Measurements from ENCODE around the gene PIN1. TPM values are rescaled to one million over a fixed set of nuclear protein-coding genes. Genes with fewer than 3 reads are reported as not detected.

PIN1 gene
- total and polyA plus RNA-seq, 2 of the 8 experiments (the other 6 are each of a cell fraction or from before 2014, with no cell fraction given) = 78.3 to 90.8 TPM

DNA sequence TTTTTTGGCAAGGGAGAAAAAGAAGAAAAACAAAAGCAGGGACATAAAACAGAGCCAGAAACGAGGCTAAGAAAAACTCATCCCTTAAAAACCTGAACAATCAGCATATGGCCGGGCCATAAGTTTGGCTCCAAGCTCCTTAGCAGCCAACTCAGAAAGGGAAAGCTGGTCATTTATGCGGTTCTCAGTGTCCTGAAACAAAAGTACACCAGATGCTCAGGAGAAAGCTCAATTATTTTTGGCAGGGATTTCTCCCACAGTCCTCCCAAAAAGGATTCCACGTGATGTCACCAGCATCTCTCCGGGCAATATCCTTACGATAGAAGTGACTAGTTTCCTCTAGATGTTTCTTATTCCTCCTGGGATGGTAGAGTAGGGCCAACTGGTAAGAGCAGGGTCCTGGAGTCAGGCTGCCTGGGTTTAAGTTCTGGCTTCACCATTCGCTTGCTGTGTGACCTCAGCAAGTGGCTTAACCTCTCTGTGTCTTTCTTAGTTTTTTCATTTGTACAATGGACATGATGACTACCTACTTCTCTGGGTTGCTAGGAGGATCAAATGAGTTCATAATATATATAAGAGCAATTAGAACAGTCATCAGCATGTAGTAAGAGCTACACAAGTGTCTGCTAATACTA is 34.0 kb downstream of the PIN1 start:
- 87% methylated on average over 7 of the region's 7 CpGs; no CpG with 5 or more reads in 1 of the 2 experiments for WGBS, 2 experiments (ENCODE audit: extremely low coverage in 1 of 2, insufficient coverage in 1 of 2, insufficient read length in 1 of 2, insufficient replicate concordance in 2 of 2, low coverage in 1 of 2, low lambda C conversion rate in 2 of 2, missing lambda C conversion rate in 1 of 2)
- no peak overlapping the region for H2BK120ac ChIP-seq (replicated peaks; ENCODE audit: low read depth, low read length)

More for the DNA sequence above, 34.0 kb downstream of the PIN1 start:
- no peak overlapping the region for H2BK12ac ChIP-seq (ENCODE audit: low read depth, low read length)
- H2BK15ac ChIP-seq (ENCODE audit: low read length) = no peak overlapping the region
- no peaks in the 10 kb centered on the region for H3K79me2 ChIP-seq (ENCODE audit: control insufficient read depth in 1 of 2, insufficient read depth in 2 of 2, low read length in 2 of 2)
- ChIA-PET POLR2A (ENCODE audit: partially characterized antibody) (interaction anchor here (1.1 to 2.0 kb wide), 5 partner anchors 9 to 26 kb away, joined by 3 to 7 read pairs (median 4); no protein-coding TSS in a partner anchor), CTCF (ENCODE audit: partially characterized antibody) (interaction anchor here (1.0 to 1.6 kb wide), 6 partner anchors 9 to 203 kb away, joined by 3 to 5 read pairs (median 4); no protein-coding TSS in a partner anchor)
- H2AK5ac ChIP-seq (ENCODE audit: low read depth, low read length) = no peak overlapping the region
- TF ChIP-seq KDM1A (IDR thresholded peaks at IDR 0.05; ENCODE audit: borderline replicate concordance, low read length) = peak; percentile 73
- TF ChIP-seq POLR2AphosphoS5 (IDR thresholded peaks at IDR 0.05; ENCODE audit: low read depth, low read length) = no peak
- H3K4me1 ChIP-seq (replicated peaks in 1 of 4; ENCODE audit: control insufficient read depth in 3 of 4, insufficient read depth in 4 of 4, low read length in 3 of 4) = peaks cover 0 to 5% (median 4%) of the 10 kb centered on the region in 4 experiments; a peak in 3 of 7 replicates
- no peak overlapping the region for H2AFZ ChIP-seq (ENCODE audit: low read length)
- H3K9ac ChIP-seq (replicated peaks in 1 of 4; ENCODE audit: extremely low read depth in 1 of 4, low read depth in 3 of 4, low read length in 3 of 4) = no peak overlapping the region
- no peaks in the 10 kb centered on the region; a peak in 1 of 8 replicates for H3K36me3 ChIP-seq (ENCODE audit: control insufficient read depth in 2 of 4, insufficient read depth in 4 of 4, low read length in 3 of 4)
- H3K4ac ChIP-seq (replicated peaks; ENCODE audit: insufficient read length, low read depth, low read length) = no peak overlapping the region
- H2BK5ac ChIP-seq (ENCODE audit: low read depth, low read length) = no peak overlapping the region
- no peak overlapping the region for H4K5ac ChIP-seq (ENCODE audit: insufficient read length, low read depth, low read length)
- no peak overlapping the region for H2BK20ac ChIP-seq (ENCODE audit: low read length)
- H4K91ac ChIP-seq (replicated peaks; ENCODE audit: insufficient read length, low read length) = no peak overlapping the region
- no peak overlapping the region for H3K4me3 ChIP-seq (ENCODE audit: extremely low read depth in 1 of 4, insufficient read depth in 2 of 4, low read depth in 3 of 4, low read length in 4 of 4)
- no peak overlapping the region for H3K4me2 ChIP-seq (ENCODE audit: insufficient read depth in 1 of 2, low read depth in 2 of 2, low read length in 2 of 2)
- H3K27me3 ChIP-seq (replicated peaks in 1 of 4; ENCODE audit: control insufficient read depth in 3 of 4, extremely low read depth in 1 of 4, insufficient read depth in 3 of 4, low read length in 3 of 4) = no peaks in the 10 kb centered on the region
- H3K23ac ChIP-seq (ENCODE audit: insufficient read length) = no peak overlapping the region
- H3K27ac ChIP-seq (ENCODE audit: low read depth, low read length) = no peak overlapping the region
- H3K18ac ChIP-seq (ENCODE audit: extremely low read depth, low read length) = no peak overlapping the region
- no peaks in the 10 kb centered on the region for H3K9me3 ChIP-seq (ENCODE audit: insufficient read depth in 2 of 2, low read depth in 1 of 2, low read length in 1 of 2)
- FAIRE-seq = no peak
- peaks cover 0 to 3% of the 10 kb centered on the region in 2 experiments for H4K20me1 ChIP-seq (replicated peaks in 1 of 2; ENCODE audit: control insufficient read depth in 1 of 2, insufficient read depth in 2 of 2, low read length in 2 of 2)
- H4K8ac ChIP-seq (ENCODE audit: extremely low read depth, insufficient read depth, low read length) = no peak overlapping the region
- DNase-seq (ENCODE audit: low read depth in 1 of 2, low spot score in 2 of 2) = no peak
- H3K56ac ChIP-seq (replicated peaks; ENCODE audit: insufficient read length, low read depth, low read length) = no peak overlapping the region
- peaks cover 2% of the 10 kb centered on the region; the same call in 1 of the 2 replicates for H3K23me2 ChIP-seq (ENCODE audit: low read depth, low read length)
- H3K14ac ChIP-seq (ENCODE audit: insufficient read length) = no peak overlapping the region
- H3K79me1 ChIP-seq (ENCODE audit: low read depth, low read length) = peaks cover 2% of the 10 kb centered on the region; the same call in 1 of the 2 replicates
